Tibial nerve (tissue), 3 donors: ENCODE results near the gene MBP.

Source experiments
- CTCF ChIP-seq, 5 experiments: fragments of 200-600 bp in 3 of 5; fragments of 450-650 bp in 2 of 5; sonication (generic) in 3 of 5; IDR thresholded peaks; one replicate each; pipeline ENCODE4 v1.5.1; 2016 to 2019; ENCODE audit warnings: antibody characterized with exemption in 5 of 5, mild to moderate bottlenecking in 3 of 5, moderate library complexity in 2 of 5
- POLR2A ChIP-seq, 2 donors: fragments of 450-650 bp; IDR thresholded peaks; one replicate each; pipeline ENCODE4 v1.6.1; 2017; ENCODE audit warnings: antibody characterized with exemption in 2 of 2, mild to moderate bottlenecking in 2 of 2, moderate library complexity in 2 of 2

DNA sequence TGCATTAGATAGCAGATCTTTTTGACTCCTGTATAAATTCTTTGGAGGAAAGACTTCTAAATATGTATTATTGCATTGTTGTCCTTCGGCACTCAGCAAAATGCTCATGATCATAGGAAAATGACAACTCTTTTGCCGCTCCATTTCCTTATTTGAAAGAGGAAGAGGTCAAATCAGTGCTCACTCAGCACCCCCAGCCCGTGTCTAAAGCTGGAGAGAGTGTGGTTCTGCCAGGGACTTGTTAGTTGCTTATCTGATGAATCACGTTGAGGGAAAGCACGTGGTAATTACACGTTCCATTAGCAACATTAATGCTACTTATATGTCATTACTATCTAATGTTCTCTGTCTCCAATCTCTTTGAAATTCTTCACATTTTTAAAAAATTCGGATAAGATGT, 46.0 kb upstream of the MBP start:
- TF ChIP-seq CTCF (IDR thresholded peaks at IDR 0.05) (no peak), POLR2A (IDR thresholded peaks at IDR 0.05) (no peak)
